ENCODE measurements around the gene JAG2. TPM values are rescaled to one million over a fixed set of nuclear protein-coding genes. Genes with fewer than 3 reads are reported as not detected.

The JAG2 gene
- total RNA-seq: 22.8 TPM

GRCh38 chr14:105168496-105168978, at the start of gene JAG2:
Gene JAG2, minus strand, starts transcription at chr14:105168776. Its CDS starts 356 bp downstream, at chr14:105168420.

DNA sequence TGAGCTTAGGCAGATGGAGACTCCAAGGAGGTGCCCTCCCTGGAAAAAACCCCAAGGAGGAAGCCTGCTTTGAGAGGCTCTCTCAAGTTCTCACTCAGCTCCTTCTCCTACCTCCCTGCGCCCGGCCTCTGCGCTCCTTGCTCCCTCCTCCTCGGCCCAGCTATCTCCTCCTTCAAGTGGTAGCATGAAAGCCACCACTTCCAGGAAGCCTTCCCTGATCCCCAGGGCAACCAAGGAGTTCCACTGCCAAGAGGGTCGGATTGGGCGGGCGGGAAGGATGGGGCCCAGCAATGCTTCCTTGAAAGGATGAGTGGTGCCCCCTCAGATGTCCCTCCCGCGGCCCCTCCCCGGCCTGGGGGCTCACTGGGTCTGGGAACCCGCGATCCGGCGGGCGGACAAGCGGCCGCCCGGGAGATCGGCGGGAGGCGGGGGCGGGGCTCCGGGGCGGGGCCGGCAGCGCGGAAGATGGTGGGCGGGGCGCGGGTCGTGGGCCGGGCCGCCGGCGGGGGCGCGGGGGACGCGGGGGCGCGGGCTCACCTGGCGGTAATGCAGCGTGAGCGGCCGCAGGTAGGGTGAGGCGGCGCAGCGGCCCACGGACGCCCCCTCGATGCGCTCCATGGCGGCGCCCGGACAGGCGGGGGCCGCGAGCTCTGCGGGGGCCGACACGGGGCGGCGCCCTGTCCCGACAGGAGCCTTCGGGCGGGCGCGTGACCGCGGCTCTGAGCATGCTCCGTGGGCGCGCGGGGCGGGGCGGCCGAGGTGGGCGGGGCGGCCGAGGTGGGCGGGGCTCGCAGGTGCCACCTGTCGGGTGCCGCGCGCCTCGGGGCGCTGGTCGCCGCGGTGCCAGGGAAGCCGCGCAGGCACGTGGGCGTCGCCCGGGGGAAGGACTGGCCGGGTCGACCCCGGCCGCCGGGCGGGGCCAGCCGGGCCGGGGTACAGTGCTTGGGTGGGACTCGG, 12.3 kb upstream of the JAG2 start, which contains the start of gene NUDT14:
TSS of gene NUDT14 (minus strand) at position 721 of the 957 bp plus-strand sequence. CDS start at position 618, 103 bp downstream.

Other genes with a start within 250 kb of the JAG2 start
- 3.1 TPM for gene PLD4, start 243.9 kb downstream of the JAG2 start, total RNA-seq
- gene AHNAK2, start 190.4 kb downstream of the JAG2 start, total RNA-seq: 20.0 TPM
- gene CLBA1, start 183.0 kb downstream of the JAG2 start, total RNA-seq: 9.3 TPM
- 22.8 TPM for gene CDCA4, start 147.7 kb downstream of the JAG2 start, total RNA-seq
- gene GPR132, start 103.3 kb downstream of the JAG2 start, total RNA-seq: 0.66 TPM
- gene NUDT14, start 12.5 kb upstream of the JAG2 start, total RNA-seq: 26.2 TPM
- 48.7 TPM for gene BTBD6, start 79.8 kb upstream of the JAG2 start, total RNA-seq
- 77.4 TPM for gene BRF1, start 132.2 kb upstream of the JAG2 start, total RNA-seq
- gene PACS2, start 146.0 kb upstream of the JAG2 start, total RNA-seq: 90.1 TPM
- gene TEX22, start 229.8 kb upstream of the JAG2 start, total RNA-seq: 1.6 TPM

Measured in camera-type eye (tissue), 1 donor.